ENCODE measurements around the gene CLINT1. TPM values are rescaled to one million over a fixed set of nuclear protein-coding genes. Genes with fewer than 3 reads are reported as not detected.

The CLINT1 gene
- total RNA-seq, 1 donor from 2014 or later: 62.3 TPM

DNA sequence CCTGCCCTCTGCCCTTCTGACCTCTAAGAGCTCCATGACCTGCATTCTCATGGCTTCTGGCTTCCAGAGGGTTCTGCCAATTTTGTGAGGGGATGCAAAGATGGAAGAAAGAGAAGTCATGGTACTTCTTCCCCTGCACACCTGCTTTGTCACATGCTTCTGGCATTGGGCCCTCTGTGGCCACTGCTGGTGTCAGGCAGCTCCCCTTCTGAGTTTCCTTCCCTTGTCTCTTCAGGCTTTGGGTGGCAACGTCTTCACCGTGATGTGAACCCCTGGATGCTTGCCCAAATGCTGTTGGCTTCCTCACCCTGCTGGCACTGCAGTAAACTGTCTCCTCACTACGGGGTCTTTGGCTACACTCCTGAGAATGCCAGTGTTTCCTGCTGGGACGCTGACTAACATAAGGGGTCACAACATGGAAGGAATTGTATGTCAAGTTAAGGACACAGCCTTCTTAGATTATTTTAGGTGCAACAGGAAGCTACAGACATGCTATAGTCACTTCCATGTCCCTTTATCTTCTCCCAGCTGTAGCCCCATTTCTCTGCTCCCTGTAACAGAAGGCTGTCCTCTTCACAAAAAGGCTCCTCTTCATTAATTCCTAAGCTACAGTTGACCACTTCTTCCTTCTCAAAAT, 8.9 kb upstream of the CLINT1 start:
- H3K36me3 Mint-ChIP-seq (ENCODE audit: unreplicated experiment): no peaks in the 10 kb centered on the region
- peaks cover 16% of the 10 kb centered on the region for H3K27me3 Mint-ChIP-seq (ENCODE audit: unreplicated experiment)
- no peaks in the 10 kb centered on the region for H3K9me3 Mint-ChIP-seq (ENCODE audit: unreplicated experiment)
- no peak for DNase-seq (ENCODE audit: extremely low spot score, unreplicated experiment)
- no peak overlapping the region for H3K27ac Mint-ChIP-seq (ENCODE audit: unreplicated experiment)
- no peak overlapping the region for H3K4me3 Mint-ChIP-seq (ENCODE audit: unreplicated experiment)
- H3K4me1 Mint-ChIP-seq (ENCODE audit: unreplicated experiment): peaks cover 6% of the 10 kb centered on the region
- TF ChIP-seq, protein P1, sequence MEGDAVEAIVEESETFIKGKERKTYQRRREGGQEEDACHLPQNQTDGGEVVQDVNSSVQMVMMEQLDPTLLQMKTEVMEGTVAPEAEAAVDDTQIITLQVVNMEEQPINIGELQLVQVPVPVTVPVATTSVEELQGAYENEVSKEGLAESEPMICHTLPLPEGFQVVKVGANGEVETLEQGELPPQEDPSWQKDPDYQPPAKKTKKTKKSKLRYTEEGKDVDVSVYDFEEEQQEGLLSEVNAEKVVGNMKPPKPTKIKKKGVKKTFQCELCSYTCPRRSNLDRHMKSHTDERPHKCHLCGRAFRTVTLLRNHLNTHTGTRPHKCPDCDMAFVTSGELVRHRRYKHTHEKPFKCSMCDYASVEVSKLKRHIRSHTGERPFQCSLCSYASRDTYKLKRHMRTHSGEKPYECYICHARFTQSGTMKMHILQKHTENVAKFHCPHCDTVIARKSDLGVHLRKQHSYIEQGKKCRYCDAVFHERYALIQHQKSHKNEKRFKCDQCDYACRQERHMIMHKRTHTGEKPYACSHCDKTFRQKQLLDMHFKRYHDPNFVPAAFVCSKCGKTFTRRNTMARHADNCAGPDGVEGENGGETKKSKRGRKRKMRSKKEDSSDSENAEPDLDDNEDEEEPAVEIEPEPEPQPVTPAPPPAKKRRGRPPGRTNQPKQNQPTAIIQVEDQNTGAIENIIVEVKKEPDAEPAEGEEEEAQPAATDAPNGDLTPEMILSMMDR (IDR thresholded peaks at IDR 0.05): no peak

DNA sequence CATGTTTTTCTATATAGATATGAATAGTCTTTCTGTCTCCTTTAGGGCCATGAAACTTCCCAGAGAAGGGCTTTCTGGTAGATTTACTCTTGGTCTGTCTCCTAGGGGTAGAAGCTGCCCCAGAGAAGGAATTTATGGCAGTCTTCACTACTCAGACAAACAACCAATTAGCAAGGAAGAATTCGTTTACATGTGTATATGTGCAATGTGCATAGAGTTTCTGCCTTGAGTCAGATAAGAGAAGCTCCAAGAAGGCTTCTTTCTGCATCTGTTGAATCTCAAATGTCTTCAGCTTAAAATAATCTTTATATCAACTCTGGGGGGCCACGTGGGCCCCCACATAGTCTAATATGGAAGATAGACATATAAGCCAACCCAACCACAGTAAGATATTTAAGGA, 7.6 kb upstream of the CLINT1 start:
- Mint-ChIP-seq H3K9me3 (ENCODE audit: unreplicated experiment) (no peaks in the 10 kb centered on the region), H3K27me3 (ENCODE audit: unreplicated experiment) (peaks cover 15% of the 10 kb centered on the region), H3K27ac (ENCODE audit: unreplicated experiment) (no peak overlapping the region), H3K36me3 (ENCODE audit: unreplicated experiment) (no peaks in the 10 kb centered on the region), H3K4me3 (ENCODE audit: unreplicated experiment) (no peak overlapping the region), H3K4me1 (ENCODE audit: unreplicated experiment) (peaks cover 5% of the 10 kb centered on the region)
- no peak for DNase-seq (ENCODE audit: extremely low spot score, unreplicated experiment)
- TF ChIP-seq, protein P1 (IDR thresholded peaks at IDR 0.05): no peak

DNA sequence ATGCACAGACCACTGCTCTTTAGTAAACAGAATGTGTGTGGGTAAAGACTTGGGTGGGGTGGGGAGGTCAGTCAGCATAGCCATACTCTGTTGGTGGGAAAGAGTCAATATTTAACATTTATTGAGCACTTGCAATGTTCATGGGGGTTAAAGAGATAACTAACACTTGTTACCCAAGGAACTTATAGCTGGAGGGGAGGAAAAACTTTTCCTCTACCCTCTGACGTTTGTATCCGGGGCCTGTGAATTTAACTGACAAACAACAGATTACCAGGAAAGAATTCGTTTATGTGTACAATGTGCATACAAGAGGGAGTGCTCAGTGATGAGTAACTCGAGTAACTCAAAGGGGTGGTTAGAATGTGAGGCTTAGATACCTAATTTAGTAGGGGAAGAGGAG, 6.8 kb upstream of the CLINT1 start:
- Mint-ChIP-seq H3K4me1 (ENCODE audit: unreplicated experiment) (no peaks in the 10 kb centered on the region), H3K9me3 (ENCODE audit: unreplicated experiment) (no peaks in the 10 kb centered on the region), H3K4me3 (ENCODE audit: unreplicated experiment) (no peak overlapping the region), H3K27ac (ENCODE audit: unreplicated experiment) (no peak overlapping the region), H3K27me3 (ENCODE audit: unreplicated experiment) (peaks cover 8% of the 10 kb centered on the region), H3K36me3 (ENCODE audit: unreplicated experiment) (no peaks in the 10 kb centered on the region)
- no peak for DNase-seq (ENCODE audit: extremely low spot score, unreplicated experiment)
- TF ChIP-seq, protein P1 (IDR thresholded peaks at IDR 0.05): no peak

DNA sequence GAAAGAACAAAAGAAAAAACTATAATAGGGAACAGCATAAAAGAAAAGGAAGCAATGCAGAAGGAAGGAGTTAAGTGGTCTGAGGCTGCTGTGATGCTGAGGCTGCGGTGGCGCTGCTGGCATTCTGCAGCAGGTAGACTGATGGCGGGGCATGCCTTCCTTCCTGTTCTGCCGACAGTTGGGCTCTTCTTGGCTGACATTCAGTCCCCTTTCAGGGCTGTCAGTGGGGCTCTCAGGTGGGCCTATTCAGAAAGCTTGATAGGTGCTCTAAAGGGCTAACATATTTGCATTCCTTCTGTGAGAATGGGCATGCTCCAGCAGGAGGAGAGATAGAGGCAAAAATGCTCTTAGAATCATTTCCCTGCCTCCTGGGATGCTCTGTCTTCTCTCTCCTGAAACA, 5.1 kb upstream of the CLINT1 start:
- Mint-ChIP-seq H3K4me3 (ENCODE audit: unreplicated experiment) (no peak overlapping the region), H3K27ac (ENCODE audit: unreplicated experiment) (no peak overlapping the region), H3K36me3 (ENCODE audit: unreplicated experiment) (no peaks in the 10 kb centered on the region), H3K4me1 (ENCODE audit: unreplicated experiment) (peaks cover 3% of the 10 kb centered on the region), H3K27me3 (ENCODE audit: unreplicated experiment) (peaks cover 4% of the 10 kb centered on the region), H3K9me3 (ENCODE audit: unreplicated experiment) (no peaks in the 10 kb centered on the region)
- no peak for DNase-seq (ENCODE audit: extremely low spot score, unreplicated experiment)
- TF ChIP-seq, protein P1 (IDR thresholded peaks at IDR 0.05): no peak

DNA sequence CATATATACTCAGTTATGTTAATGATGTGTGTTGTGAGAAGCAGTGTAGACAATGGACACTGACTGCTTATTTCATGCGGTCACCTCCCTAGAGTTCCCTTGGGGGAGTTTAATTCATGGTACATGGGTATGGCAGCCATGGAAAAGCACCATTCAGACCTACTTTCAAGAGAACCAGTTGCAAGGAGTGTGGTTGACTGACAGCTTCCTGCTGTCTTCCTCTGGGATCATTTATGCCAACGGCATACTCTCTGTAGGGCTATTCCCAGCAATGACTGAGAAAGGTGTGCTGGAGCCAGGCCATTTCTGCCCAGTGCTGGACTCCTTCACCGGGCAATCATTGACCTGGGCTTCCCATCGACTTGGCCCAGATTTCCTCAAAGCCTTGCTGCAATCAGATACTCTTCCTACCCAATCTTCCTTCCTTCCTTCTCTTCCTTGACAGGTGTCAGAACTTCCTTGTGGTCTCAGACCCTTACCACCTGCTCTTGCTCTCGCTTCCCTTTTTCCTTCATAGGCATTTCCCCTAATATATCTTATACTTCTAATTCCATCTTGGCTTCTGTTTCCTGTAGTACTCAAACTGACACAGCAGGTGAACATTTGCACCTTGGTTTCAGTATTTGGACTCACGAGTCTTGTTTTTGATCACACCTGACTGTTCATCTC, 3.4 kb upstream of the CLINT1 start:
- Mint-ChIP-seq H3K27me3 (ENCODE audit: unreplicated experiment) (peaks cover 4% of the 10 kb centered on the region), H3K36me3 (ENCODE audit: unreplicated experiment) (no peaks in the 10 kb centered on the region), H3K4me1 (ENCODE audit: unreplicated experiment) (peaks cover 12% of the 10 kb centered on the region), H3K4me3 (ENCODE audit: unreplicated experiment) (no peak overlapping the region), H3K27ac (ENCODE audit: unreplicated experiment) (no peak overlapping the region), H3K9me3 (ENCODE audit: unreplicated experiment) (no peaks in the 10 kb centered on the region)
- TF ChIP-seq, protein P1 (IDR thresholded peaks at IDR 0.05): no peak
- no peak for DNase-seq (ENCODE audit: extremely low spot score, unreplicated experiment)
